RWPE1 (cell line): ENCODE measurements around the gene RRM1.

Experiments used
- CTCF ChIA-PET: fragments of 350-600 bp; sonication (Branson Sonifier 250); formaldehyde crosslinking; extraction: SDS; loops from one replicate; lab custom pipeline; 2021; lab: Yijun Ruan, JAX
- POLR2A ChIA-PET: fragments of 400-600 bp; formaldehyde crosslinking; extraction: SDS; loops from one replicate; lab custom pipeline; 2020; ENCODE audit warnings: antibody characterized with exemption; ENCODE audit not compliant: low non-redundant PET; lab: Yijun Ruan, JAX
- DNase-seq: peaks from one replicate; pipeline ENCODE4 v3.0.0; 2012; ENCODE audit warnings: low spot score
- H3K27ac ChIP-seq: fragments of 450-650 bp; 2 replicates; pipeline ENCODE4 v1.5.1; 2017
- TF ChIP-seq, protein P1 (sequence below): fragments of 450-650 bp; conservative IDR thresholded peaks from 2 replicates; pipeline ENCODE4 v1.5.1; 2017; ENCODE audit warnings: low read depth, mild to moderate bottlenecking

The RRM1 gene

DNA sequence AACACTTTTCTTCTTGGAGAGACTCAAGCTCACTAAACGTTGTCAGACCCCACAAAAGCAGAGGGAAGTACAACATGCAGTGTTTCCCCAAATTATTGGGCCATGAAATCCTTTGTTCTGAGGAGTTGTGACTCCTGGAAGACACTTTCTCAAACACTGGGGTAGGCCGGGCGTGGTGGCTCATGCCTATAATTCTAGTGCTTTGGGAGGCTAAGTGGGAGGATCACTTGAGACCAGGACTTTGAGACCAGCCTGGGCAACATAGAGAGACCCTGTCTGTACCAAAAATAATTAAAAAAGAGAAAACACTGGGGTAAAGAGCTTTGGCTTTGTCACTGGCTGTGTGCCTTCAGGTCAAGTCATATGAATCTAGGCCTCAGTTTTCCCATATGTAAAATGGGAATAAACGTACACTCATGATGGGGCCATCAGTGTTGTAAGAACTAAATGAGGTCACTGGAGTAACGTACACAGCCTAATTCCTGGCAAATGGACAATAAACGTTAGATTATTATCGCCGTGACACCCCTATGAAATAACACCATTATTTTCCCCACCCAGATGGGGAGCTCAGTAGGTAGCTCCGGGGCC lies 92.0 kb downstream of the RRM1 start:
- CTCF ChIA-PET = interaction anchor here (0.6 to 2.4 kb wide), 15 partner anchors 8 to 461 kb away, joined by 3 to 43 read pairs (median 4); partner anchors contain the start of gene OR51D1
- no peak overlapping the region for H3K27ac ChIP-seq
- no peak for DNase-seq
- TF ChIP-seq, protein P1, sequence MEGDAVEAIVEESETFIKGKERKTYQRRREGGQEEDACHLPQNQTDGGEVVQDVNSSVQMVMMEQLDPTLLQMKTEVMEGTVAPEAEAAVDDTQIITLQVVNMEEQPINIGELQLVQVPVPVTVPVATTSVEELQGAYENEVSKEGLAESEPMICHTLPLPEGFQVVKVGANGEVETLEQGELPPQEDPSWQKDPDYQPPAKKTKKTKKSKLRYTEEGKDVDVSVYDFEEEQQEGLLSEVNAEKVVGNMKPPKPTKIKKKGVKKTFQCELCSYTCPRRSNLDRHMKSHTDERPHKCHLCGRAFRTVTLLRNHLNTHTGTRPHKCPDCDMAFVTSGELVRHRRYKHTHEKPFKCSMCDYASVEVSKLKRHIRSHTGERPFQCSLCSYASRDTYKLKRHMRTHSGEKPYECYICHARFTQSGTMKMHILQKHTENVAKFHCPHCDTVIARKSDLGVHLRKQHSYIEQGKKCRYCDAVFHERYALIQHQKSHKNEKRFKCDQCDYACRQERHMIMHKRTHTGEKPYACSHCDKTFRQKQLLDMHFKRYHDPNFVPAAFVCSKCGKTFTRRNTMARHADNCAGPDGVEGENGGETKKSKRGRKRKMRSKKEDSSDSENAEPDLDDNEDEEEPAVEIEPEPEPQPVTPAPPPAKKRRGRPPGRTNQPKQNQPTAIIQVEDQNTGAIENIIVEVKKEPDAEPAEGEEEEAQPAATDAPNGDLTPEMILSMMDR = no peak; the same call in 1 of the 2 replicates
- POLR2A ChIA-PET = no interaction called here

DNA sequence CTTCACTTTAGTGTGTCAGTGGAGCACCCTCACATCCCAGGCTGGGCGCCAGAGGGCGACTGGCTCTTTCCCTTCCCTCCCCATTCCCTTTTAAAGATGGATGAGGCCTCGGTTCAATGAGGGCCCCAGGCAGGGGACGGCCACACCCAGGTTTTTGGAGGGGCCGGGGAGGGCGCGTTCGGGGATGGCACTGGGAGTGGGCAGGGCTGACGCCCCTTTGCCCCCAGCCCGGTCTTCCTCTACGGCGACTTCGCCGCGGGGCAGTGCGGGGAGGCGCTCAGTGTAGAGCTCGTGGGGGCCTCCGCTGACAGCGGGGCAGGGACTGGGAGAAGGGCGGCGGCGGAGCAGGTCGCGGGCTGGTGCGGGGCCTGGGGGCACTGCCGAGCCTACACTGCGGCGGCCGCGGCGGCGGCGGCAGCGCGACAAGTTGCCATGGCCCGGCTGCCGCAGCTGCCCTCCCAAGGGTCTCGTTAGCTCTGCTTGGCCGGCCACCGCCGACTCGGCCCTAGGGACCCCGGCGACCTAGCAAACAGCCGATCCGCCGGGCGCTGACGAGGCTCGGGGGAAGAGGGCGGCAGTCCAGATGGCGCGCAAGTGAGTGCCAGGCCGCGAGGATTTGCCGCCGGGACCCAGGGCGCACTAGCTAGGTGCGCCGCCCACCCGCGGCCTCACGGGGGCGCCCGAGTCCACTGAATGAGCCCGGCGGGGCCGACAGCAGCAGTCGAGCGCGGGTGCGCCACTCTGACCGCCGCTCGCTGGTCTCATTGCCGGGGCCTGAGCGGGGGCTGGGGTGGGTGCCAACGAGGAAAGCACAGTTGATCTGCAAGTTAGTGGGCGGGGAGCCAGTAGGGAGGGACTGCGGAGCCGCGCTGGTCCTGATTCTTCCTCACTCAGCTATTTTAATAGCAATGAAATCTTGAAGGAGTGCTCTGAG lies 92.7 kb downstream of the RRM1 start:
- ChIA-PET CTCF (interaction anchor here (0.5 to 2.4 kb wide), 29 partner anchors 9 to 1419 kb away, joined by 3 to 43 read pairs (median 3); partner anchors contain the start of gene OR51D1), POLR2A (no interaction called here)
- peak overlapping the region; percentile 24 for H3K27ac ChIP-seq
- DNase-seq = peak; percentile 77
- TF ChIP-seq, protein P1 = peak; percentile 81
